ENCODE data around the gene KLB.
"Not testable (repeated sequence)": the region's sequence is repeated elsewhere in the genome, so short reads cannot be mapped to it uniquely, and the experiment has no call there.

KLB gene

DNA sequence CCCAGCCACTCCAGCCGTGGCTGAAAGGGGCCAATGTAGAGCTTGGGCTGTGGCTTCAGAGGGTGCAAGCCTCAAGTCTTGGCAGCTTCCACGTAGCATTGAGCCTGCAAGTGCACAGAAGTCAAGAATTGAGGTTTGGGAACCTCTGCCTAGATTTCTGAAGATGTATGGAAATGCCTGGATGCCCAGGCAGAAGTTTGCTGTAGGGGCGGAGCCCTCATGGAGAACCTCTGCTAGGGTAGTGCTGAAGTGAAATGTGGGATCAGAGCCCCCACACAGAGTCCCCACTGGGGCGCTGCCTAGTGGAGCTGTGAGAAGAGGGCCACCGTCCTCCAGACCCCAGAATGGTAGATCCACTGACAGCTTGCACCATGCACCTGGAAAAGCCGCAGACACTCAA lies 35.5 kb upstream of the KLB start:
- H3K4me3 ChIP-seq (ENCODE audit: low read depth in 1 of 5, low read length in 5 of 5); H3K9me3 ChIP-seq (ENCODE audit: control insufficient read depth in 5 of 5, low read length in 5 of 5); H3K27me3 ChIP-seq (ENCODE audit: control insufficient read depth in 5 of 5, insufficient read depth in 4 of 5, low read length in 5 of 5); H3K4me1 ChIP-seq (ENCODE audit: control insufficient read depth in 5 of 5, insufficient read depth in 5 of 5, low read length in 5 of 5); H3K27ac ChIP-seq (ENCODE audit: low read depth, low read length); H3K36me3 ChIP-seq (ENCODE audit: control insufficient read depth in 5 of 5, insufficient read depth in 5 of 5, low read length in 5 of 5); H3K9ac ChIP-seq (ENCODE audit: low read length in 5 of 5): not testable (repeated sequence)

DNA sequence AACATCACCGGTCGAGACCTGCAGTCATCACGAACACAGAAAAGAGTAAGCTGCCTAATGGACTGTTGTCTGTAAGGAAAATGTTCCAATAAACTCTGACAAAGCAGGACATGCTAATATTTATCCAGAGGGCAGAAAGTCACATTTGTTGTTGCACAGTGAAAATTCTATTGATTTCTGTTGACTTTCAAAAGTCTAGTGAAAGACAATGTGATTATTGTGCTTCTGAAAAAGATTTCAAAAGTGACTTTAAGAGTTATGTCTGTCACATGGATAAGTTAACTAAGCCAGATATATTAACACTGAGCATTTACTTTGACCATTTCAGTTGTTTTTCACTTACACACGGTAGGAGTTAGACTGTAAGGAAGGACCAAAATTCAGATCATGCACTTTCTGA lies 31.3 kb upstream of the KLB start:
- Histone ChIP-seq H3K36me3 (ENCODE audit: control insufficient read depth in 5 of 5, insufficient read depth in 5 of 5, low read length in 5 of 5) (no peaks in the 10 kb centered on the region), H3K27ac (ENCODE audit: low read depth, low read length) (no peak overlapping the region), H3K4me1 (ENCODE audit: control insufficient read depth in 5 of 5, insufficient read depth in 5 of 5, low read length in 5 of 5) (peaks cover 0 to 8% (median 0%) of the 10 kb centered on the region in 5 donors), H3K9ac (ENCODE audit: low read length in 5 of 5) (no peak overlapping the region), H3K27me3 (ENCODE audit: control insufficient read depth in 5 of 5, insufficient read depth in 4 of 5, low read length in 5 of 5) (no peaks in the 10 kb centered on the region), H3K4me3 (ENCODE audit: low read depth in 1 of 5, low read length in 5 of 5) (no peak overlapping the region), H3K9me3 (ENCODE audit: control insufficient read depth in 5 of 5, low read length in 5 of 5) (no peaks in the 10 kb centered on the region)

DNA sequence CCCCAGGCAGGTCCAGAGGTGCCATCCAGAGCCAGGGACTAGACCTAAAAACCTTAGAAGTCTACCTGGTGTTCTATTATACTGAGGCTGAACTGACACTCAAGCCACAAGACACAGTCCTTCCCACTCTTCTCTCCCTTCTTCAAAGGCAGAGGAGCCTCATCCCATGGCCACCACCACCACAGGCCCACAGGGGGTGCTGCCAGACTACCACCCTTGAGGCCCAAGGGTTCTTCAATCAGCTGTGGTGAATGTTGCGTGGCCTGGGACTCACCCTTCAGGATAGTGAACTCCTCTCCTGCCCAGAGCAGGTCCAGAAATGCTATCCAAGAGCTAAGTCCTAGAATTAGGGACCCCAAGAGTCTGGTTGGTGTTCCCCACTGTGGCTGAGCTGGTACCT lies 23.0 kb upstream of the KLB start:
- no peaks in the 10 kb centered on the region for H3K27me3 ChIP-seq (ENCODE audit: control insufficient read depth in 5 of 5, insufficient read depth in 4 of 5, low read length in 5 of 5)
- H3K9me3 ChIP-seq (ENCODE audit: control insufficient read depth in 5 of 5, low read length in 5 of 5), result no peaks in the 10 kb centered on the region
- H3K36me3 ChIP-seq (ENCODE audit: control insufficient read depth in 5 of 5, insufficient read depth in 5 of 5, low read length in 5 of 5), result no peaks in the 10 kb centered on the region
- H3K4me3 ChIP-seq (ENCODE audit: low read depth in 1 of 5, low read length in 5 of 5), result no peak overlapping the region
- H3K27ac ChIP-seq (ENCODE audit: low read depth, low read length), result no peak overlapping the region
- H3K4me1 ChIP-seq (ENCODE audit: control insufficient read depth in 5 of 5, insufficient read depth in 5 of 5, low read length in 5 of 5), result no peaks in the 10 kb centered on the region
- H3K9ac ChIP-seq (ENCODE audit: low read length in 5 of 5), result no peak overlapping the region

DNA sequence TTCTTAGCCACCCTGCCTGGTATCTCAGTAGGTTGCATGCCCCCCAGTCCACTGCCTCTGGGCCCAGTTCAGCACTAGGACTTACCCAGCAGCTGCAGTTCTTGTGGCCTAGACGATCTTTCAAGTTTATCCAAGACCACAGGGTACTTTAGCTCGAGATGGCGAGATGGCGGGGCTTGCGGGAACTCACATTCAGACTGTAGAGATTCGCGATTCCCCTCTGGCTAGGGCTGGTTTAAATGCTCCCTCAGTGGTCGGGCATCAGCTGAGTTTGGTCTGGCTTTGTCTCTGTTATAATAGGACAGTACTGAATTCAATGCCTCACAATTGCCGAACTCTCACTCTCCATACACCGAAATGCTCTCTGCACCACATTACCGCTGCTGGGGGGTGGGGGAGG lies 22.2 kb upstream of the KLB start:
- H3K27ac ChIP-seq (ENCODE audit: low read depth, low read length), result no peak overlapping the region
- no peaks in the 10 kb centered on the region for H3K27me3 ChIP-seq (ENCODE audit: control insufficient read depth in 5 of 5, insufficient read depth in 4 of 5, low read length in 5 of 5)
- no peak overlapping the region for H3K9ac ChIP-seq (ENCODE audit: low read length in 5 of 5)
- H3K4me3 ChIP-seq (ENCODE audit: low read depth in 1 of 5, low read length in 5 of 5), result no peak overlapping the region
- H3K9me3 ChIP-seq (ENCODE audit: control insufficient read depth in 5 of 5, low read length in 5 of 5), result no peaks in the 10 kb centered on the region
- no peaks in the 10 kb centered on the region for H3K4me1 ChIP-seq (ENCODE audit: control insufficient read depth in 5 of 5, insufficient read depth in 5 of 5, low read length in 5 of 5)
- H3K36me3 ChIP-seq (ENCODE audit: control insufficient read depth in 5 of 5, insufficient read depth in 5 of 5, low read length in 5 of 5), result no peaks in the 10 kb centered on the region

DNA sequence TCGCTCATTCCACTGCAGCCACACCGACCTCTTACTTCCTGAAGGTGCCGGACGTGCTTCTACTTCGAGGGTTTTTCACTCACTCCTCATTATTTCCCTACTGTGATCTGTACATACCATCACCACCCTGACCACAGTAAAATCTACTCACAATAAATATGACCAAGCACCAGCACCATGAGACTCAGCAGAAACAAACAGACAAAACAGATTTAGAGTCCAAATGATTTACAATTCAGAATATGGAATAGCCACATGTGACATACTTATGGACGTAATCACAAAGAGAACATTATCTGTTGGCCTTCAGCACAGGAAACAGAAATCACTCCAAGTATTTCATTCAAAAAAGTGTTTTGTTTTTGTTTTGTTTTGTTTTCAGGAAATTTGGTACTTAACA lies 16.1 kb upstream of the KLB start:
- no peaks in the 10 kb centered on the region for H3K9me3 ChIP-seq (ENCODE audit: control insufficient read depth in 5 of 5, low read length in 5 of 5)
- peak overlapping the region in 2 of 5 donors; percentile 20 to 35 for H3K4me3 ChIP-seq (ENCODE audit: low read depth in 1 of 5, low read length in 5 of 5)
- H3K36me3 ChIP-seq (ENCODE audit: control insufficient read depth in 5 of 5, insufficient read depth in 5 of 5, low read length in 5 of 5), result no peaks in the 10 kb centered on the region
- H3K27ac ChIP-seq (ENCODE audit: low read depth, low read length), result no peak overlapping the region
- H3K27me3 ChIP-seq (ENCODE audit: control insufficient read depth in 5 of 5, insufficient read depth in 4 of 5, low read length in 5 of 5), result no peaks in the 10 kb centered on the region
- no peak overlapping the region for H3K9ac ChIP-seq (ENCODE audit: low read length in 5 of 5)
- peaks cover 0 to 3% (median 0%) of the 10 kb centered on the region in 5 donors for H3K4me1 ChIP-seq (ENCODE audit: control insufficient read depth in 5 of 5, insufficient read depth in 5 of 5, low read length in 5 of 5)

DNA sequence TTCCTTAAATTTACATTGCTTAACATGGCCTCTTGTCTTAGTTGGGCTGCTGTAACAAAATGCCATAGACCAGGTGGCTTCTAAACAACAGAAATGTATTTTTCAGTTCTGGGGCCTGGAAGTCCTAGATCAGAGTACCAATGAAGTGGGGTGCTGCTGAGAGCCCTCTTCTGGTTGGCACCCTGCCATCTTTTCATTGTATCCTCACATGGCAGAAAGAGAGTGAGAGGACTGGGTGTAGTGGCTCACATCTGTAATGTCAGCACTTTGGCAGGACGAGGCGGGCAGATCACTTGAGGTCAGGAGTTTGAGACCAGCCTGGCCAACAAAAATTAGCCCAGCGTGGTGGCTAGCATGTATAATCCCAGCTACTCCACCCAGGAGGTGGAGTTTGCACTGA lies 12.0 kb upstream of the KLB start:
- H3K9ac ChIP-seq (ENCODE audit: low read length in 5 of 5), result no peak overlapping the region
- no peaks in the 10 kb centered on the region for H3K36me3 ChIP-seq (ENCODE audit: control insufficient read depth in 5 of 5, insufficient read depth in 5 of 5, low read length in 5 of 5)
- H3K4me1 ChIP-seq (ENCODE audit: control insufficient read depth in 5 of 5, insufficient read depth in 5 of 5, low read length in 5 of 5), result peaks cover 0 to 3% (median 0%) of the 10 kb centered on the region in 5 donors
- H3K27me3 ChIP-seq (ENCODE audit: control insufficient read depth in 5 of 5, insufficient read depth in 4 of 5, low read length in 5 of 5), result no peaks in the 10 kb centered on the region
- H3K4me3 ChIP-seq (ENCODE audit: low read depth in 1 of 5, low read length in 5 of 5), result no peak overlapping the region
- no peak overlapping the region for H3K27ac ChIP-seq (ENCODE audit: low read depth, low read length)
- no peaks in the 10 kb centered on the region for H3K9me3 ChIP-seq (ENCODE audit: control insufficient read depth in 5 of 5, low read length in 5 of 5)

DNA sequence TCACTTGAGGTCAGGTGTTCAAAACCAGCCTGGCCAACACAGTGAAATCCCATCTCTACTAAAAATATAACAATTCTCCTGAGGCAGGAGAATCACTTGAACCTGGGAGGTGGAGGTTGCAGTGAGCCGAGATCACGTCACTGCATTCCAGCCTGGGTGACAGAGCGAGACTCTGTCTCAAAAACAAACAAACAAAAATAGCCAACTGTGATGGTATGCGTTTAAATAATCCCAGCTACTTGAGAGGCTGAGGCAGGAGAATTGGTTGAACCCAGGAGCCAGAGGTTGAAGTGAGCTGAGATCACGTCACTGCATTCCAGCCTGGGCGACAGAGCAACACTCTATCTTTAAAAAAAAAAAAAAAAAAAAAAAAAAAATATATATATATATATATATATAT lies 5.1 kb upstream of the KLB start:
- not testable (repeated sequence) for H3K27ac ChIP-seq (ENCODE audit: low read depth, low read length); H3K9me3 ChIP-seq (ENCODE audit: control insufficient read depth in 5 of 5, low read length in 5 of 5); H3K4me3 ChIP-seq (ENCODE audit: low read depth in 1 of 5, low read length in 5 of 5); H3K9ac ChIP-seq (ENCODE audit: low read length in 5 of 5); H3K4me1 ChIP-seq (ENCODE audit: control insufficient read depth in 5 of 5, insufficient read depth in 5 of 5, low read length in 5 of 5); H3K36me3 ChIP-seq (ENCODE audit: control insufficient read depth in 5 of 5, insufficient read depth in 5 of 5, low read length in 5 of 5); H3K27me3 ChIP-seq (ENCODE audit: control insufficient read depth in 5 of 5, insufficient read depth in 4 of 5, low read length in 5 of 5)

DNA sequence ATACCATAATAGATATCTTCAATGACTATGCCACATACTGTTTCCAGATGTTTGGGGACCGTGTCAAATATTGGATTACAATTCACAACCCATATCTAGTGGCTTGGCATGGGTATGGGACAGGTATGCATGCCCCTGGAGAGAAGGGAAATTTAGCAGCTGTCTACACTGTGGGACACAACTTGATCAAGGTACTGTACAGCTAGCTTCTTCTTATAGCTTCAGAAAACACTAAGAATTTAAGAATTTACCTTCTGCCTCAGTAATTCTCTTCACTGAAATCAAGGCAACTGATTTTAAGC lies 805 bp downstream of the KLB start:
- H3K4me3 ChIP-seq (ENCODE audit: low read depth in 1 of 5, low read length in 5 of 5), result peak overlapping the region; percentile 54 to 87 (median 77)
- H3K4me1 ChIP-seq (ENCODE audit: control insufficient read depth in 5 of 5, insufficient read depth in 5 of 5, low read length in 5 of 5), result peaks cover 0 to 31% (median 6%) of the 10 kb centered on the region in 5 donors
- H3K27ac ChIP-seq (ENCODE audit: low read depth, low read length), result peak overlapping the region; percentile 98
- no peaks in the 10 kb centered on the region for H3K9me3 ChIP-seq (ENCODE audit: control insufficient read depth in 5 of 5, low read length in 5 of 5)
- H3K36me3 ChIP-seq (ENCODE audit: control insufficient read depth in 5 of 5, insufficient read depth in 5 of 5, low read length in 5 of 5), result no peaks in the 10 kb centered on the region
- peak overlapping the region; percentile 16 to 85 (median 72) for H3K9ac ChIP-seq (ENCODE audit: low read length in 5 of 5)
- no peaks in the 10 kb centered on the region for H3K27me3 ChIP-seq (ENCODE audit: control insufficient read depth in 5 of 5, insufficient read depth in 4 of 5, low read length in 5 of 5)

DNA sequence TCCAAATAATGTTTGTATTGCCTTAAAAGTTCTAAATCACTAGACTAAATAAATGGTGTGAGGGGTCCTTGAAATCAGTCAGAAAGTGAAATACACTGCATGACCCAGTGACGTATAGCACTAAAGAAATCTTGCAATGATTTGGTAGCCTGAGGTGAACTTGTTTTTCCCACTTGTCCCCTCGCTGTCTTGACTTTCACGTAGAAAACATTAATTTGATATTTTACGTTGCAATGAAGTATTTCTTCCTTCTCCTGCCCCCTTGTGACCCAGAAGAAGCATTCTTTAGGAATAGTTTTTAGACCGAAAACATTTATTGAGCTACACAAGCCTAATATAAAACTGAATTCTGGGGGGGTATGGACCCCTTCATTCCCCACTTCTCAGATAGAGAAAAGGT lies 3.7 kb downstream of the KLB start:
- Histone ChIP-seq H3K27me3 (ENCODE audit: control insufficient read depth in 5 of 5, insufficient read depth in 4 of 5, low read length in 5 of 5) (no peaks in the 10 kb centered on the region), H3K9ac (ENCODE audit: low read length in 5 of 5) (peak overlapping the region; percentile 20 to 80 (median 56)), H3K9me3 (ENCODE audit: control insufficient read depth in 5 of 5, low read length in 5 of 5) (no peaks in the 10 kb centered on the region), H3K4me3 (ENCODE audit: low read depth in 1 of 5, low read length in 5 of 5) (peak overlapping the region in 4 of 5 donors; percentile 35 to 78 (median 73)), H3K4me1 (ENCODE audit: control insufficient read depth in 5 of 5, insufficient read depth in 5 of 5, low read length in 5 of 5) (peaks cover 0 to 36% (median 10%) of the 10 kb centered on the region in 5 donors), H3K27ac (ENCODE audit: low read depth, low read length) (peak overlapping the region; percentile 98), H3K36me3 (ENCODE audit: control insufficient read depth in 5 of 5, insufficient read depth in 5 of 5, low read length in 5 of 5) (no peaks in the 10 kb centered on the region)

DNA sequence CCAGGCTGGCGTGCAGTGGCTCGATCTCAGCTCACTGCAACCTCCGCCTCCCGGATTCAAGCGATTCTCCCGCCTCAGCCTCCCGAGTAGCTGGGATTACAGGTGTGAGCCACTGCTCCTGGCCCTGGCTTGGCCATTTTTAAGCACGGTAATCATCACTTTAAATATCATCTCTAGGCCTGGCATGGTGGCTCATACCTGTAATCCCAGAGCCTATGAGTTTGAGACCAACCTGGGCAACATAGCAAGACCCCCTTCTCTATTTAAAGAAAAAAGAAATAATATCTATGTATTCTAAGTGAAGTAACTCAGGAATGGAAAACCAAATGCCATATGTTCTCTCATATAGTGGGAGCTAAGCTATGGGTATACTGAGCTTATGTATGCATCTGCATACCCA lies 4.8 kb downstream of the KLB start:
- H3K4me3 ChIP-seq (ENCODE audit: low read depth in 1 of 5, low read length in 5 of 5); H3K9me3 ChIP-seq (ENCODE audit: control insufficient read depth in 5 of 5, low read length in 5 of 5); H3K27me3 ChIP-seq (ENCODE audit: control insufficient read depth in 5 of 5, insufficient read depth in 4 of 5, low read length in 5 of 5); H3K36me3 ChIP-seq (ENCODE audit: control insufficient read depth in 5 of 5, insufficient read depth in 5 of 5, low read length in 5 of 5): not testable (repeated sequence)
- Histone ChIP-seq H3K27ac (ENCODE audit: low read depth, low read length) (peak overlapping the region; percentile 98), H3K4me1 (ENCODE audit: control insufficient read depth in 5 of 5, insufficient read depth in 5 of 5, low read length in 5 of 5) (peaks cover 0 to 37% (median 10%) of the 10 kb centered on the region in 5 donors), H3K9ac (ENCODE audit: low read length in 5 of 5) (peak overlapping the region in 2 of 5 donors; percentile 7 to 68)

DNA sequence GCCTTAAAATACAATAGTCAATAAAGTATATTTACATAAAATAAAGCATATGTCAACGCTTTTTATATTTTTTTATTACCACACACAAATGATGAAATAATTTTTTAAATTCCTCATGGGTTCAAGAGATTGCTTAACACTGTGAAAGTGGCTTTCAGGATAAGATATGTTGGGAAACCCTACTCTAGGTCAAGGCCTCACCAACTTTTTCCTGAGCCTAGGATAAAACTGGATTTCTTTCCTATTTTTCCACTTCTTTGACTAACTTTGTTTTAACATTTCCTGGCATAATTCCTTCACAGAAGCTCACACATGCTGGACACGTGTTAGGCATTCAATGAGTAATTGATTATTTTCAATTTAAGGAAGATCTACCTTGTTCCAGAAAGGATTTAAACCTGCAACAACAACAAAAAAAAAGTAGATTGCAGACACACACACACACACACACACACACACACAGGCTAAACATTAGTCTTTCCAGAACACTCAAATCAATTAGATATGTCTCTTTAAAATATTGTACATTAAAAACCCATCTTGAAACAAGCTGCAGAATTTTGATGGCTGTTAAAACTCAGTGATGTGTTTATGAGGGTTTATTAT lies 9.1 kb downstream of the KLB start:
- peak overlapping the region in 2 of 5 donors; percentile 4 to 46 for H3K9ac ChIP-seq (ENCODE audit: low read length in 5 of 5)
- H3K36me3 ChIP-seq (ENCODE audit: control insufficient read depth in 5 of 5, insufficient read depth in 5 of 5, low read length in 5 of 5), result no peaks in the 10 kb centered on the region
- peak overlapping the region; percentile 83 for H3K27ac ChIP-seq (ENCODE audit: low read depth, low read length)
- no peaks in the 10 kb centered on the region for H3K27me3 ChIP-seq (ENCODE audit: control insufficient read depth in 5 of 5, insufficient read depth in 4 of 5, low read length in 5 of 5)
- H3K9me3 ChIP-seq (ENCODE audit: control insufficient read depth in 5 of 5, low read length in 5 of 5), result no peaks in the 10 kb centered on the region
- no peak overlapping the region for H3K4me3 ChIP-seq (ENCODE audit: low read depth in 1 of 5, low read length in 5 of 5)
- H3K4me1 ChIP-seq (ENCODE audit: control insufficient read depth in 5 of 5, insufficient read depth in 5 of 5, low read length in 5 of 5), result peaks cover 0 to 40% (median 10%) of the 10 kb centered on the region in 5 donors
